Neural crest cell (in vitro differentiated cells): ENCODE measurements around the gene MEIOSIN. TPM values are rescaled to one million over a fixed set of nuclear protein-coding genes. Genes with fewer than 3 reads are reported as not detected.
A peak's percentile ranks its signal among the peaks of the same experiment; 100 is the strongest.

ENCODE experiments used
- DNase-seq: peaks from one replicate; pipeline ENCODE4 v3.0.0; 2021; ENCODE audit warnings: low read depth, mixed read lengths, low spot score
- H3K27ac Mint-ChIP-seq: one replicate; pipeline ENCODE4 v1.8.0; 2021; ENCODE audit warnings: mild to moderate bottlenecking, mixed read lengths; ENCODE audit not compliant: unreplicated experiment
- H3K27me3 Mint-ChIP-seq: 2 replicates; pipeline ENCODE4 v1.8.0; 2021; ENCODE audit warnings: low read depth, mild to moderate bottlenecking, mixed read lengths
- H3K36me3 Mint-ChIP-seq: 2 replicates; pipeline ENCODE4 v1.8.0; 2021; ENCODE audit warnings: low read depth, mild to moderate bottlenecking, mixed read lengths
- H3K4me1 Mint-ChIP-seq: 2 replicates; pipeline ENCODE4 v1.8.0; 2021; ENCODE audit warnings: mixed read lengths
- H3K4me3 Mint-ChIP-seq: one replicate; pipeline ENCODE4 v1.8.0; 2021; ENCODE audit warnings: mild to moderate bottlenecking, mixed read lengths
- H3K9me3 Mint-ChIP-seq: 2 replicates; pipeline ENCODE4 v1.8.0; 2021; ENCODE audit warnings: mixed read lengths
- CTCF ChIP-seq: fragments of 200-600 bp; sonication (generic); conservative IDR thresholded peaks from 2 replicates; pipeline ENCODE4 v1.5.0; 2021; ENCODE audit warnings: antibody characterized with exemption, mild to moderate bottlenecking
- total RNA-seq: library from RNA; stranded (reverse); gene quantifications from 2 replicates; pipeline ENCODE4 v1.2.1, GENCODE V29; 2021

Gene MEIOSIN
- total RNA-seq, 1 donor from 2014 or later, result not detected

GRCh38 chr19:45767881-45768654 is 34.8 kb downstream of the MEIOSIN start:
- Mint-ChIP-seq H3K36me3 (peaks cover 10% of the 10 kb centered on the region), H3K4me1 (peaks cover 35% of the 10 kb centered on the region), H3K4me3 (peak overlapping the region; percentile 94), H3K27ac (peak overlapping the region; percentile 93), H3K27me3 (peaks cover 30% of the 10 kb centered on the region), H3K9me3 (no peaks in the 10 kb centered on the region)
- DNase-seq, result peak; percentile 50
- no peak for TF ChIP-seq CTCF

GRCh38 chr19:45768655-45768983 is 35.4 kb downstream of the MEIOSIN start:
- Mint-ChIP-seq H3K36me3 (peaks cover 10% of the 10 kb centered on the region), H3K27ac (peak overlapping the region; percentile 100), H3K4me1 (peaks cover 35% of the 10 kb centered on the region), H3K4me3 (peak overlapping the region; percentile 98), H3K27me3 (peaks cover 30% of the 10 kb centered on the region), H3K9me3 (no peaks in the 10 kb centered on the region)
- peak; percentile 43 for DNase-seq
- TF ChIP-seq CTCF, result no peak

- H3K36me3 Mint-ChIP-seq, result peaks cover 10% of the 10 kb centered on the region
- DNase-seq, result peak; percentile 96
- peak within 1 kb of the TSS; percentile 98 for H3K4me3 Mint-ChIP-seq
- peaks cover 35% of the 10 kb centered on the region for H3K4me1 Mint-ChIP-seq
- no peak for TF ChIP-seq CTCF
- peaks cover 30% of the 10 kb centered on the region for H3K27me3 Mint-ChIP-seq
- H3K9me3 Mint-ChIP-seq, result no peaks in the 10 kb centered on the region
- H3K27ac Mint-ChIP-seq, result peak within 1 kb of the TSS; percentile 100
Measured at GRCh38 chr19:45768984-45769782, 35.9 kb downstream of the MEIOSIN start, which contains the start of gene SIX5. TSS of gene SIX5 (minus strand) at chr19:45769252. CDS start at chr19:45768844, 408 bp downstream.

- Mint-ChIP-seq H3K4me1 (peaks cover 31% of the 10 kb centered on the region), H3K9me3 (no peaks in the 10 kb centered on the region), H3K4me3 (peak overlapping the region; percentile 98), H3K36me3 (peaks cover 10% of the 10 kb centered on the region), H3K27ac (peak overlapping the region; percentile 96), H3K27me3 (peaks cover 29% of the 10 kb centered on the region)
- TF ChIP-seq CTCF, result no peak
- no peak for DNase-seq
Measured at GRCh38 chr19:45769821-45770191, 36.6 kb downstream of the MEIOSIN start.

GRCh38 chr19:45770192-45771101 is 37.2 kb downstream of the MEIOSIN start:
- peak overlapping the region; percentile 97 for H3K27ac Mint-ChIP-seq
- no peaks in the 10 kb centered on the region for H3K9me3 Mint-ChIP-seq
- peaks cover 27% of the 10 kb centered on the region for H3K4me1 Mint-ChIP-seq
- peak; percentile 98 for TF ChIP-seq CTCF
- peaks cover 10% of the 10 kb centered on the region for H3K36me3 Mint-ChIP-seq
- H3K27me3 Mint-ChIP-seq, result peaks cover 26% of the 10 kb centered on the region
- DNase-seq, result peak; percentile 95
- peak overlapping the region; percentile 98 for H3K4me3 Mint-ChIP-seq
